HCT116 (cell line): Measurements from ENCODE around the gene GOLGA7B. TPM values are rescaled to one million over a fixed set of nuclear protein-coding genes. Genes with fewer than 3 reads are reported as not detected.

ENCODE experiments used
- ATAC-seq: fragments of 200-7000 bp; cut with Tn5 transposase; 2 replicates; pipeline ENCODE4 v1.9.1; 2020; ENCODE audit warnings: mild to moderate bottlenecking, moderate library complexity
- BruUV-seq: library from RNA; stranded (reverse); fragments of 400-500 nt; replicated peaks from 2 replicates; lab custom pipeline; 2021; lab: Mats Ljungman, UMichigan
- CTCF ChIA-PET: fragments of 300-600 bp; sonication (Branson Sonifier 250); formaldehyde crosslinking; loops from one replicate; lab custom pipeline; 2021; ENCODE audit warnings: antibody characterized with exemption; lab: Charles Lee
- POLR2A ChIA-PET: fragments of 300-600, 350-600 bp; sonication (Branson Sonifier 250); formaldehyde crosslinking; loops from one replicate; lab custom pipeline; 2021; ENCODE audit warnings: antibody characterized with exemption; lab: Charles Lee
- RAD21 ChIA-PET, 2 experiments: fragments of 300-600 bp; sonication (Branson Sonifier 250); formaldehyde crosslinking; loops; one replicate each; lab custom pipeline; 2023; ENCODE audit warnings: low total read pairs in 2 of 2; ENCODE audit not compliant: uncharacterized antibody in 2 of 2, unreplicated experiment in 2 of 2, low non-redundant PET in 1 of 2; lab: Charles Lee
- DNase-seq: peaks from one replicate; pipeline ENCODE4 v3.0.0-alpha.2; 2010; ENCODE audit warnings: low read depth, low spot score
- H2AFZ ChIP-seq: fragments of 200-600 bp; shearing (Covaris generic), sonication (generic); 2 replicates; pipeline ENCODE4 v1.6.1; 2017; ENCODE audit warnings: low read depth, mixed run types, mixed read lengths, antibody characterized with exemption, low read length; ENCODE audit not compliant: poor library complexity, severe bottlenecking
- H3K27ac ChIP-seq: 2 replicates; pipeline ENCODE4 v1.5.1; 2012; ENCODE audit warnings: low read depth, low read length
- H3K27me3 ChIP-seq: fragments of 200-600 bp; sonication (generic); 2 replicates; pipeline ENCODE4 v1.6.1; 2016; ENCODE audit warnings: mixed run types, low read length, mixed read lengths; ENCODE audit not compliant: insufficient read depth
- H3K36me3 ChIP-seq, 2 experiments: fragments of 200-500 bp in 1 of 2; fragments of 200-600 bp in 1 of 2; sonication (Bioruptor generic) in 1 of 2; sonication (generic) in 1 of 2; 2 replicates each; pipeline versions ENCODE4 v1.5.1 to v1.6.1; 2014 to 2016; ENCODE audit warnings: low read length in 2 of 2, inconsistent platforms in 1 of 2, mixed read lengths in 1 of 2, mixed run types in 1 of 2; ENCODE audit not compliant: insufficient read depth in 2 of 2, control insufficient read depth in 1 of 2
- H3K4me1 ChIP-seq, 2 experiments: fragments of 200-600 bp in 1 of 2; sonication (generic) in 1 of 2; 2 replicates each; pipeline versions ENCODE4 v1.5.1 to v1.6.1; 2012 to 2017; ENCODE audit warnings: low read length in 2 of 2, inconsistent platforms in 1 of 2, mild to moderate bottlenecking in 1 of 2, mixed read lengths in 1 of 2, mixed run types in 1 of 2, moderate library complexity in 1 of 2; ENCODE audit not compliant: insufficient read depth in 2 of 2, control insufficient read depth in 1 of 2
- H3K4me2 ChIP-seq: fragments of 200-600 bp; sonication (generic); 2 replicates; pipeline ENCODE4 v1.6.1; 2017; ENCODE audit warnings: mixed run types, low read length, mixed read lengths
- H3K4me3 ChIP-seq, 2 experiments: fragments of 200-600 bp in 1 of 2; sonication (generic) in 1 of 2; replicated peaks in 1 of 2; 2 replicates each; pipeline ENCODE4 v1.5.1; 2011 to 2016; ENCODE audit warnings: low read length in 2 of 2, control low read depth in 1 of 2, low read depth in 1 of 2, mild to moderate bottlenecking in 1 of 2, mixed read lengths in 1 of 2, mixed run types in 1 of 2
- H3K79me2 ChIP-seq: fragments of 200-600 bp; sonication (generic); 2 replicates; pipeline ENCODE4 v1.6.1; 2017; ENCODE audit warnings: mild to moderate bottlenecking, mixed run types, low read length, moderate library complexity, mixed read lengths; ENCODE audit not compliant: insufficient read depth
- H3K9ac ChIP-seq: fragments of 200-600 bp; sonication (generic); 2 replicates; pipeline ENCODE4 v1.6.1; 2016; ENCODE audit warnings: low read length, mixed read lengths
- H3K9me2 ChIP-seq: fragments of 200-600 bp; sonication (generic), shearing (Covaris generic); 2 replicates; pipeline ENCODE4 v1.6.1; 2017; ENCODE audit warnings: mixed run types, mild to moderate bottlenecking, moderate library complexity; ENCODE audit not compliant: insufficient read depth
- H3K9me3 ChIP-seq, 2 experiments: fragments of 200-500 bp in 1 of 2; fragments of 200-600 bp in 1 of 2; sonication (Bioruptor generic) in 1 of 2; sonication (generic) in 1 of 2; 2 replicates each; pipeline ENCODE4 v1.6.1; 2014 to 2017; ENCODE audit warnings: low read length in 2 of 2, mixed read lengths in 2 of 2, inconsistent platforms in 1 of 2, low read depth in 1 of 2, mild to moderate bottlenecking in 1 of 2, mixed run types in 1 of 2, moderate library complexity in 1 of 2; ENCODE audit not compliant: control insufficient read depth in 1 of 2, insufficient read depth in 1 of 2
- H4K20me1 ChIP-seq: fragments of 200-600 bp; sonication (generic), shearing (Covaris generic); 2 replicates; pipeline ENCODE4 v1.6.1; 2017; ENCODE audit warnings: mixed run types, mild to moderate bottlenecking, moderate library complexity; ENCODE audit not compliant: insufficient read depth
- CEBPB ChIP-seq: IDR thresholded peaks from 2 replicates; pipeline ENCODE4 v1.6.1; 2012; ENCODE audit warnings: low read depth
- EGR1 ChIP-seq: IDR thresholded peaks from 2 replicates; pipeline ENCODE4 v1.6.1; 2012; ENCODE audit warnings: low read depth
- ELF1 ChIP-seq: IDR thresholded peaks from 2 replicates; pipeline ENCODE4 v1.6.1; 2012; ENCODE audit warnings: low read depth, borderline replicate concordance
- EZH2 ChIP-seq: fragments of 200-600 bp; sonication (generic); IDR thresholded peaks from 2 replicates; pipeline ENCODE4 v1.6.1; 2017; ENCODE audit warnings: antibody characterized with exemption, mixed run types
- EZH2phosphoT487 ChIP-seq: fragments of 200-600 bp; IDR thresholded peaks from 2 replicates; pipeline ENCODE4 v1.6.1; 2018; ENCODE audit warnings: antibody characterized with exemption, borderline replicate concordance
- FOSL1 ChIP-seq: IDR thresholded peaks from 2 replicates; pipeline ENCODE4 v1.6.1; 2012; ENCODE audit warnings: low read depth
- JUND ChIP-seq: IDR thresholded peaks from 2 replicates; pipeline ENCODE4 v1.6.1; 2012
- POLR2A ChIP-seq: IDR thresholded peaks from 2 replicates; pipeline ENCODE4 v1.7.0; 2011; ENCODE audit warnings: borderline replicate concordance; ENCODE audit not compliant: insufficient read depth, insufficient read length; ENCODE audit errors: extremely low read depth
- RAD21 ChIP-seq: IDR thresholded peaks from 2 replicates; pipeline ENCODE4 v1.6.1; 2012; ENCODE audit warnings: low read depth, mild to moderate bottlenecking
- SP1 ChIP-seq: IDR thresholded peaks from 2 replicates; pipeline ENCODE4 v1.6.1; 2012; ENCODE audit warnings: low read depth
- SRF ChIP-seq: IDR thresholded peaks from 2 replicates; pipeline ENCODE4 v1.6.1; 2012; ENCODE audit warnings: low read depth
- TCF7L2 ChIP-seq: IDR thresholded peaks from 2 replicates; pipeline ENCODE4 v1.7.0; 2011; ENCODE audit warnings: borderline replicate concordance, inconsistent platforms; ENCODE audit not compliant: insufficient read depth, insufficient read length; ENCODE audit errors: extremely low read depth
- ZFX ChIP-seq: fragments of 450-650 bp; IDR thresholded peaks from 2 replicates; pipeline ENCODE4 v1.6.1; 2017
- intact Hi-C: fragments of 100-400 bp; cut with micrococcal nuclease; formaldehyde crosslinking; loops from 2 replicates; pipeline ENCODE4 v1.10.0; 2022
- total RNA-seq: library from RNA; stranded (reverse); gene quantifications from one replicate; pipeline ENCODE4 v1.2.1, GENCODE V29; 2021; ENCODE audit not compliant: unreplicated experiment
- TF ChIP-seq, protein P1 (sequence below): IDR thresholded peaks from 2 replicates; pipeline ENCODE4 v1.6.1; 2012
- TF ChIP-seq, protein P2 (sequence below): IDR thresholded peaks from 2 replicates; pipeline ENCODE4 v1.6.1; 2012; ENCODE audit warnings: low read depth
- TF ChIP-seq, protein P3 (sequence below): IDR thresholded peaks from 2 replicates; pipeline ENCODE4 v1.6.1; 2011; ENCODE audit warnings: mild to moderate bottlenecking, low read length, moderate library complexity; ENCODE audit not compliant: insufficient replicate concordance; ENCODE audit errors: extremely low read depth
- TF ChIP-seq, protein P4 (sequence below), 3 experiments: fragments of 200-600 bp in 1 of 3; sonication (generic) in 1 of 3; IDR thresholded peaks in 2 of 3; conservative IDR thresholded peaks in 1 of 3; 2 replicates each; pipeline ENCODE4 v1.5.1; 2012 to 2017; ENCODE audit warnings: low read depth in 2 of 3, low read length in 2 of 3, antibody characterized with exemption in 1 of 3, borderline replicate concordance in 1 of 3, control low read depth in 1 of 3, mild to moderate bottlenecking in 1 of 3, mixed read lengths in 1 of 3, mixed run types in 1 of 3, moderate library complexity in 1 of 3; ENCODE audit not compliant: insufficient read depth in 1 of 3

The GOLGA7B gene
- total RNA-seq, 1 experiment from 2014 or later: 1.0 TPM

DNA sequence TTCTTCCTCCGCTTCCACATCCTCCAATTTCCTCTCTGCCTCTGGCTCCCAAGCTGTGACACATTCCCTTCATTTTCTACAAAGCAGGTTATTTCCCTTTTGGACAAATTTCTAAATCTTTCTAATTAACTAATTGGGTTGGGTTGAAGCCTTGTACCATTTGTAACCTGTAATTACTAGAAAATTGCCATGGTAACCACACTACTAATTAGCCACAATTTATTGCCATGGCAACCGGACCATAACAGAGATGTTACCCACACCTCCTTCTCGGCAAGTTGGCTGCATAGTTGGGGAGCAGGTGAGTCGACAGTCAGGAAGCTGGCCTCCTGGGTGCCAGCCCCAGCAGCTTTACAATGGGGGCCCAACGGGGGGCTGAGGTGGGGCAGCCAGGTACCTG, 61.6 kb downstream of the GOLGA7B start:
- Histone ChIP-seq H3K9ac (no peak overlapping the region), H3K36me3 (no peaks in the 10 kb centered on the region), H2AFZ (no peak overlapping the region), H3K4me2 (no peak overlapping the region), H3K27ac (no peak overlapping the region), H3K4me1 (peaks cover 3 to 9% of the 10 kb centered on the region in 2 experiments; a peak in 3 of 4 replicates), H3K27me3 (no peaks in the 10 kb centered on the region), H3K9me2 (no peaks in the 10 kb centered on the region), H3K4me3 (no peak overlapping the region), H3K9me3 (no peaks in the 10 kb centered on the region), H4K20me1 (no peaks in the 10 kb centered on the region), H3K79me2 (no peaks in the 10 kb centered on the region)
- ATAC-seq: no peak
- BruUV-seq: no TSS peak
- no peak for TF ChIP-seq EZH2
- no peak for TF ChIP-seq SP1
- TF ChIP-seq, protein P1, sequence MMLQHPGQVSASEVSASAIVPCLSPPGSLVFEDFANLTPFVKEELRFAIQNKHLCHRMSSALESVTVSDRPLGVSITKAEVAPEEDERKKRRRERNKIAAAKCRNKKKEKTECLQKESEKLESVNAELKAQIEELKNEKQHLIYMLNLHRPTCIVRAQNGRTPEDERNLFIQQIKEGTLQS: no peak
- no peak for TF ChIP-seq FOSL1
- TF ChIP-seq, protein P2, sequence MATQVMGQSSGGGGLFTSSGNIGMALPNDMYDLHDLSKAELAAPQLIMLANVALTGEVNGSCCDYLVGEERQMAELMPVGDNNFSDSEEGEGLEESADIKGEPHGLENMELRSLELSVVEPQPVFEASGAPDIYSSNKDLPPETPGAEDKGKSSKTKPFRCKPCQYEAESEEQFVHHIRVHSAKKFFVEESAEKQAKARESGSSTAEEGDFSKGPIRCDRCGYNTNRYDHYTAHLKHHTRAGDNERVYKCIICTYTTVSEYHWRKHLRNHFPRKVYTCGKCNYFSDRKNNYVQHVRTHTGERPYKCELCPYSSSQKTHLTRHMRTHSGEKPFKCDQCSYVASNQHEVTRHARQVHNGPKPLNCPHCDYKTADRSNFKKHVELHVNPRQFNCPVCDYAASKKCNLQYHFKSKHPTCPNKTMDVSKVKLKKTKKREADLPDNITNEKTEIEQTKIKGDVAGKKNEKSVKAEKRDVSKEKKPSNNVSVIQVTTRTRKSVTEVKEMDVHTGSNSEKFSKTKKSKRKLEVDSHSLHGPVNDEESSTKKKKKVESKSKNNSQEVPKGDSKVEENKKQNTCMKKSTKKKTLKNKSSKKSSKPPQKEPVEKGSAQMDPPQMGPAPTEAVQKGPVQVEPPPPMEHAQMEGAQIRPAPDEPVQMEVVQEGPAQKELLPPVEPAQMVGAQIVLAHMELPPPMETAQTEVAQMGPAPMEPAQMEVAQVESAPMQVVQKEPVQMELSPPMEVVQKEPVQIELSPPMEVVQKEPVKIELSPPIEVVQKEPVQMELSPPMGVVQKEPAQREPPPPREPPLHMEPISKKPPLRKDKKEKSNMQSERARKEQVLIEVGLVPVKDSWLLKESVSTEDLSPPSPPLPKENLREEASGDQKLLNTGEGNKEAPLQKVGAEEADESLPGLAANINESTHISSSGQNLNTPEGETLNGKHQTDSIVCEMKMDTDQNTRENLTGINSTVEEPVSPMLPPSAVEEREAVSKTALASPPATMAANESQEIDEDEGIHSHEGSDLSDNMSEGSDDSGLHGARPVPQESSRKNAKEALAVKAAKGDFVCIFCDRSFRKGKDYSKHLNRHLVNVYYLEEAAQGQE: no peak
- no peak for TF ChIP-seq JUND
- no peak for TF ChIP-seq ZFX
- TF ChIP-seq RAD21: no peak
- TF ChIP-seq EGR1: no peak
- TF ChIP-seq EZH2phosphoT487: no peak
- no peak for TF ChIP-seq CEBPB
- TF ChIP-seq, protein P3, sequence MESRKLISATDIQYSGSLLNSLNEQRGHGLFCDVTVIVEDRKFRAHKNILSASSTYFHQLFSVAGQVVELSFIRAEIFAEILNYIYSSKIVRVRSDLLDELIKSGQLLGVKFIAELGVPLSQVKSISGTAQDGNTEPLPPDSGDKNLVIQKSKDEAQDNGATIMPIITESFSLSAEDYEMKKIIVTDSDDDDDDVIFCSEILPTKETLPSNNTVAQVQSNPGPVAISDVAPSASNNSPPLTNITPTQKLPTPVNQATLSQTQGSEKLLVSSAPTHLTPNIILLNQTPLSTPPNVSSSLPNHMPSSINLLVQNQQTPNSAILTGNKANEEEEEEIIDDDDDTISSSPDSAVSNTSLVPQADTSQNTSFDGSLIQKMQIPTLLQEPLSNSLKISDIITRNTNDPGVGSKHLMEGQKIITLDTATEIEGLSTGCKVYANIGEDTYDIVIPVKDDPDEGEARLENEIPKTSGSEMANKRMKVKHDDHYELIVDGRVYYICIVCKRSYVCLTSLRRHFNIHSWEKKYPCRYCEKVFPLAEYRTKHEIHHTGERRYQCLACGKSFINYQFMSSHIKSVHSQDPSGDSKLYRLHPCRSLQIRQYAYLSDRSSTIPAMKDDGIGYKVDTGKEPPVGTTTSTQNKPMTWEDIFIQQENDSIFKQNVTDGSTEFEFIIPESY: no peak
- no peak for TF ChIP-seq POLR2A
- TF ChIP-seq, protein P4, sequence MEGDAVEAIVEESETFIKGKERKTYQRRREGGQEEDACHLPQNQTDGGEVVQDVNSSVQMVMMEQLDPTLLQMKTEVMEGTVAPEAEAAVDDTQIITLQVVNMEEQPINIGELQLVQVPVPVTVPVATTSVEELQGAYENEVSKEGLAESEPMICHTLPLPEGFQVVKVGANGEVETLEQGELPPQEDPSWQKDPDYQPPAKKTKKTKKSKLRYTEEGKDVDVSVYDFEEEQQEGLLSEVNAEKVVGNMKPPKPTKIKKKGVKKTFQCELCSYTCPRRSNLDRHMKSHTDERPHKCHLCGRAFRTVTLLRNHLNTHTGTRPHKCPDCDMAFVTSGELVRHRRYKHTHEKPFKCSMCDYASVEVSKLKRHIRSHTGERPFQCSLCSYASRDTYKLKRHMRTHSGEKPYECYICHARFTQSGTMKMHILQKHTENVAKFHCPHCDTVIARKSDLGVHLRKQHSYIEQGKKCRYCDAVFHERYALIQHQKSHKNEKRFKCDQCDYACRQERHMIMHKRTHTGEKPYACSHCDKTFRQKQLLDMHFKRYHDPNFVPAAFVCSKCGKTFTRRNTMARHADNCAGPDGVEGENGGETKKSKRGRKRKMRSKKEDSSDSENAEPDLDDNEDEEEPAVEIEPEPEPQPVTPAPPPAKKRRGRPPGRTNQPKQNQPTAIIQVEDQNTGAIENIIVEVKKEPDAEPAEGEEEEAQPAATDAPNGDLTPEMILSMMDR (IDR thresholded peaks at IDR 0.05 in 2 of 3, conservative IDR thresholded peaks at IDR 0.05 in 1 of 3; ENCODE audit: borderline replicate concordance in 1 of 3, insufficient read depth in 1 of 3, low read depth in 2 of 3, low read length in 2 of 3): no peak
- TF ChIP-seq ELF1: no peak
- no peak for TF ChIP-seq TCF7L2
- no peak for TF ChIP-seq SRF
- intact Hi-C loops: loop anchor here (10.0 kb wide), 2 partner anchors 324 to 754 kb away; no protein-coding TSS in a partner anchor
- RAD21 ChIA-PET: no interaction called here
- no peak for DNase-seq
- CTCF ChIA-PET: interaction anchor here (2.1 kb wide), 1 partner anchor 130 kb away, joined by 12 read pairs; no protein-coding TSS in a partner anchor
- POLR2A ChIA-PET: no interaction called here
